ENCODE data around the gene TM9SF3.

TM9SF3 gene

GRCh38 chr10:96517284-96517683, 69.5 kb downstream of the TM9SF3 start:
- no peak overlapping the region for H3K4me3 ChIP-seq (ENCODE audit: low read length)
- no peak for DNase-seq (ENCODE audit: low read depth, low spot score)

GRCh38 chr10:96516337-96516736, 70.5 kb downstream of the TM9SF3 start:
- H3K4me3 ChIP-seq (ENCODE audit: low read length): no peak overlapping the region
- DNase-seq (ENCODE audit: low read depth, low spot score): no peak

DNA sequence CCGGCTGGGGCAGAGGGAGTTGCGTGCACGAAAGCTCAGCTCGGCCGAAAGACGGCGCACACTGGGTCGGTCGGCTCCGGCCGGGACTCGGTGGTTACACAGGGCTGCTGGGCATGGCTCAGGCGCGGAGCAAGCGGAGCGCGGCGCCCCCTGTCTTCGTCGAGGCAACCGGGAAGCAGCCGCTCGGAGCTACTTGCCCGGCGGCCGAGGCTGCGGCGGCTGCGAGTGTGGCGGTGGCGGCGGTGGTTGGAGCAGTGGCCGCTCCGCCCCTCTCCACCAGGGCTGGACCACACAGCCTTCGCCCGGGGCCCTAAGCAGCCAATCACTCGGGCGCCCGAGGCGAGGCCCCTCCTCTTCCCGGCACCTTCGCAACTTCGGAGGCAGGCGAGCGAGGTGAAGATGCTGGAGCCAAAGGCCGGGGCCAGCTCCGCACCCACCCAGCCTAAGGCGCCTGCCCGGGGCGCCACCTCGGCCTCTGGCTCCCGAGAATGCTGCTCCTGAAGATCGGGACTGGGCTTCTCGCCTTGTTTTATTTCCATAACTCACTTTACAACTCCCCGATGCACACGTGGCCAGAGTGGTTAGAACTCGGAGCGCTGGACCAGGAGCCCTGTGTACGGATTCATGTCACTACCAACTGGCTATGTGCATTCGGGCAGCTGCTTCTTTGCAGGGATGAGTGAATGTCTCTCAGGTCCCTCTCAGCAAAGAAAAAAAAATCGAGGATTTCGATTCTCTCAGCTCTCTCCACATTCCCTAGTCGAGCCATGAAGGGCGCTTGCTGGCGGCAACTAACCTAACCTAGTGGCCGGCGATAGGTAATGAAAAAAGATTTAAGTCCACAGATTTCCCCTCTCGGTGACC, 72.9 kb downstream of the TM9SF3 start, which contains the start of gene TLL2:
TLL2 (minus strand) TSS at position 229 of the 864 bp plus-strand sequence. CDS start 241 bp downstream, outside the sequence.
- peak within 1 kb of the TSS; percentile 52 for H3K4me3 ChIP-seq (ENCODE audit: low read length)
- peak; percentile 46 for DNase-seq (ENCODE audit: low read depth, low spot score)

GRCh38 chr10:96513305-96513697, 73.5 kb downstream of the TM9SF3 start:
- H3K4me3 ChIP-seq (ENCODE audit: low read length): peak overlapping the region; percentile 52
- peak; percentile 57 for DNase-seq (ENCODE audit: low read depth, low spot score)

GRCh38 chr10:96512524-96513304, 74.1 kb downstream of the TM9SF3 start:
- no peak for DNase-seq (ENCODE audit: low read depth, low spot score)
- H3K4me3 ChIP-seq (ENCODE audit: low read length): peak overlapping the region; percentile 52

DNA sequence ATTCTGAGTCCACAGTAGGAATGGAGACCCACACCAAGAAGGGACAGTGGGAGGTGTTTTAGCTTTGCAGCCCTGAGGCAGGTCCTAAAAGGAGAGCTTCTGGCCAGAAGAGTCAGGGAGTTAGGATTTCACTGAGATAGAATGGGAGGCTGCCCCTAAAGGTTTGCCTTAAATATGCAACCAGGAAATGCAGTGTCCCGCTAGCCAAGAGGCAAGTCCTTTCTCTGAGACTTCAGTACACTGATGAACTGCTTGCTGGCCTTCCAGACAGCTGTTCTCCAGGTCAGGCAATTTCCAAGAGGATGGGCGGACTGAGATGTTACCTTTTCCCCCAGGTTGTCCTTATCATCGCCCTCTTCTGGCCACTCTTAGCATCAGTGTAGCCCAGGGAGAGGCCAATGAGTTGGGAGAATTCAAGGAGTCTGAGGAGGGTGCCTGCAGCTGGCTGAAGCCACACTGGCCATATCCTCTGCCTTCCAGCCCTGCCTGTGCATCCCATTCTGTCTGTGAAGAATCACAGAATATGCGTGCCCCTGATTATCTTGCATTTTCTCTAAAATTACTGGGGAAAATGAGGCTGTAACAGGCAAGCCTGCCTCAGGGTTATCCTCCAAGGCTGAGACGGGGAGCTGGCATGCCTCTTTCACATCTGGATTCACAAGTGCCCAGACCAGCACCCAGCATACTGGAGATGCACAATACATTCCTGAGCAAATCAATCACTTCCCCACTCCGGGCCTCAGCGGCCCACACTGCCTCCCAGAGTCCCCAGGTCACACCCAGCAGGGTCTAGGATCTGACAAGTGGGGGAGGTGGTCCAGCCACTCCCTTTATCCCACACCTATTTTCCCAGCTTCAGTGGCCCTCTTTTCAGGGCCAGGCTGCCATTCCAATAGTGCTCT, 75.5 kb downstream of the TM9SF3 start:
- no peak overlapping the region for H3K4me3 ChIP-seq (ENCODE audit: low read length)
- no peak for DNase-seq (ENCODE audit: low read depth, low spot score)

DNA sequence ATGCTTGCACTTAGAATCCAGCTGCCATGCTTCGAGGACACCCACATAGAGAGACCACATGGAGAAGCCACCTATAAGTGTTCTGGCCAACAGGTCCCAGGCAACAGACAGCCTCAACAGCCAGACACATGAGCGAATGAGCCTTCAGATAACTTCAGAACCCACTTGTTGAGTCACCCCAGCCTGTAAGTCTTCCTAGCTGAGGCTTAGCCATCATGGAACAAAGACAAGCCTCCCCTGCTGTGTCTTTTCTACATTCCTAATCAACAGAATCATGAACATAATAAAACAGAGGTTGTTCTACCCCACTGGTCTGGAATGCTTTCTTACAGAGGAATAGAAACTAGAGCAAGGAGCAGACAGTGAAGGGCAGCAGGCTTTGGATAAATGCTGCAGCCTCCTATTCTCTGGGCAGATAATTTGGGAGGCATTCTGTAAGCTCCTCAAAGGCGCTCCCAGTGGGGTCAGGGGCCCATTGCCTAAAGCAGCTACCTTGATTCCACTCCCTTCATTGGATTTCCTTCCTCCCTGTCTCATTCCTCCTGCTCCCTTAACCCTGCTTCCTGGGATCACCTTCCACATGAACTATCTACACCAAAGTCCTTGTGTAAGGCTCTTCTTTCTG, 77.7 kb downstream of the TM9SF3 start:
- no peak for DNase-seq (ENCODE audit: low read depth, low spot score)
- no peak overlapping the region for H3K4me3 ChIP-seq (ENCODE audit: low read length)

GRCh38 chr10:96507044-96507443, 79.8 kb downstream of the TM9SF3 start:
- H3K4me3 ChIP-seq (ENCODE audit: low read length): no peak overlapping the region
- no peak for DNase-seq (ENCODE audit: low read depth, low spot score)

DNA sequence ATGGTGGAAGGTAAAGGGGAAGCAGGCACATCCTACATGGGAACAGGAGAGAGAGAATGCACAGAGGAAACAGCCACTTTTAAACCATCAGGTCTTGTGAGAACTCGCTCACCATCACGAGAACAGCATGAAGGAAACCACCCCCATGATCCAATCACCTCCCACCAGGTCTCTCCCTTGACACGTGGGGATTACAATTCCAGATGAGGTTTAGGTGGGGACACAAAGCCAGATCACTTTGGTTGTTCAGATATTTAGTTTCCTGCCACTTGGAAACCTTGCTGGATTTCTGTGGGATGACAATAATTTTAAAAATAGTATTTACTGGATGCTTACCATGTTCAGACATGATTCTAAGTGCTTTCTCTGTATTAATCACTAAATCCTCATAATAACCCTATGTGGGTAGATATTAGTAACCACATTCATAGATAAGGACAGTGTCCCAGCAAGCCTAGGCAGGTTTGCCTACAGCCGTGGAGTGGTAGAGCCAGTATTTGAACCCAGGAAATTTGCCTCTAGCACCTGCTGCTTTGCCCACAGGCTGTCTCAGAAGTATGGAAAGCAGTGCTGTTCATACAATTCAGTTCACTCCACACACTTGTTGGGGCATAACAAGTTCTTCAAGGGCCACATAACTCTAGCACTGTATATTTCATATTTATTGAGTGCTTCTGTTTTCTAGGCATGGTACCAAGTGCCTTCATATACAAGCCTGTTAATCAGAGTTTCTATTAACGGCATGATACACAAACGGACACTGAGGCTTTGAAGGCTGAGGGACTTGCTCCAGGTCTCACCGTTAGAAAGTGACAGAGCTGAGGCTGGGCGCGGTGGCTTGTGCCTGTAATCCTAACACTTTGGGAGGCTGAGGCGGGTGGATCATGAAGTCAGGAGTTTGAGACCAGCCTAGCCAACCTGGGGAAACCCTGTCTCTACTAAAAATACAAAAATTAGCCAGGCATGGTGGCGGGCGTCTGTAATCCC, 81.4 kb downstream of the TM9SF3 start:
- DNase-seq (ENCODE audit: low read depth, low spot score): no peak
- no peak overlapping the region for H3K4me3 ChIP-seq (ENCODE audit: low read length)

- H3K4me3 ChIP-seq (ENCODE audit: low read length): no peak overlapping the region
- no peak for DNase-seq (ENCODE audit: low read depth, low spot score)
Observed at GRCh38 chr10:96502561-96503282, 84.1 kb downstream of the TM9SF3 start.

DNA sequence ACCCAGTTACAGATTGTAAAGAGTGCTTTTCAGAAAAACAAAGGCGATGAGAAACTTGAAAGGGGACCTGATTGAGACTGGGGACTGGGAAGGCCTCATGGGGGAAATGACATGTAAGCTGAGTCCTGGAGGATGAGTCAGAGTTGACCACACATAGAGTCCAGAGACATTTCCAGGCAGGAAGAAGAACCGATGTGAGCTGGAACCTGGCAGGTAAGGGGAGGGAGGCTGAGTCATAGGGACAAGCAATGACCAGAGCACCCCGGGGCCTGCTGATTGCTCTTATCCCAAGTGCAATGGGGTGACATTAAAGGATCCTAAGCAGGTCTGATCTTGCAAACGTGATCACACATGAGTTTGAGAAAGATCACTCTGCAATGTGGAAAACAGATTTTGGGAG, 84.8 kb downstream of the TM9SF3 start:
- H3K4me3 ChIP-seq (ENCODE audit: low read length): no peak overlapping the region
- DNase-seq (ENCODE audit: low read depth, low spot score): no peak

GRCh38 chr10:96500519-96500918, 86.3 kb downstream of the TM9SF3 start:
- no peak for DNase-seq (ENCODE audit: low read depth, low spot score)
- no peak overlapping the region for H3K4me3 ChIP-seq (ENCODE audit: low read length)

DNA sequence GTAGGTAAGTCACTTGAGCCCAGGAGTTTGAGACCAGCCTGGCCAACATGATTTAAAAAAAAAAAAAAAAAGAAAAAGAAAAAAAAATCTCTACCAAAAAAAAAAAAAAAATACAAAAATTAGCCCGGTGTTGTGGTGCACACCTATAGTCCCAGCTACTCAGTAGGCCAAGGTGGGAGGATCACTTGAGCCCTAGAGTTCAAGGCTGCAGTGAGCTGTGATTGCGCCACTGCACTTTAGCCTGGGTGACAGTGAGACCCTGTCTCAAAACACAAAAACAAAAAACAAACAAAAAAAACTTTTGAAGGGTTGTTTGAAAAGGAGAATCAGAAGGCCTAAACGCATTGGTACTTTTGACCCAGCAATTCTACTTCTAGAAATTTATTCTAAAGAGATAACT, 86.8 kb downstream of the TM9SF3 start:
- DNase-seq (ENCODE audit: low read depth, low spot score): no peak
- no peak overlapping the region for H3K4me3 ChIP-seq (ENCODE audit: low read length)

DNA sequence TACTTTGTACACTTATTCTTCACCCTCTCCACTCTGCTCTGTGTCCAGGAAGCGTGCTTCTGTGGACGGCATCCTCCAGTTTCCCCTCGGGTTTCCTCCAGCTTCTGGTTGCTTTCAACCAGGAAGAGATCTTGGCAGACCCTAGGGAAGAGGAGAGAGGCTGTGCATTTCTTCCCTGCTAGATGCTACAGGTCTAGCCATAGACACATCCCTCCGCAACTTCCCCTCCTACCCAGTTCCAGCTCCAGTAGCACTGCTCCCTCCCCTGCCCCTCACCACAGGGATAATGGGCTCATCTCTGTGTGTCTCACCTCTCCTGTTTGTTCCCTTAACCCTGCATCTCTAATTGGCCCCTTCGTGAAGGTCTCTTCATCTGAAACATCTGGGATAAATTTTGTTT, 89.4 kb downstream of the TM9SF3 start:
- DNase-seq (ENCODE audit: low read depth, low spot score): no peak
- H3K4me3 ChIP-seq (ENCODE audit: low read length): no peak overlapping the region

- no peak overlapping the region for H3K4me3 ChIP-seq (ENCODE audit: low read length)
- DNase-seq (ENCODE audit: low read depth, low spot score): no peak
Observed at GRCh38 chr10:96496281-96496925, 90.4 kb downstream of the TM9SF3 start.

- DNase-seq (ENCODE audit: low read depth, low spot score): no peak
Observed at GRCh38 chr10:96495544-96495943, 91.3 kb downstream of the TM9SF3 start.

DNA sequence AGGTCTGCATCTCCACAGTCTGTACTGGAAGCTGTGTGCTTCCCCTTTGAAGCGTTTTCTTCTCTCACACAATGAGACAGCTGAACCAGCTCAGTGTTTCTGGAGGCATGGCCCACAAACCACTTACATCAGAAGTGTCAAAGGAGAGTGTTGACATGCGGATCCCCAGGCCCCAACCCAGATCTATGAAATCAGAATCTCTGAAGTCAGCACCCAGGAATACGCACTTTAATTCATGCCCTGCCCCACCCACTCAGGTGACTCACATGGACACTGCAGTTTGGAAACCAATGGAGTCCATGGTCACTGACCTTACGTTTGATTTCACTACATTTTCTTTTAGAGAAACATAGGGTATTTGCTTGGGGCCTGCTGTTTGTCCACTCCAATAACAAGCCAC, 92.1 kb downstream of the TM9SF3 start:
- no peak for DNase-seq (ENCODE audit: low read depth, low spot score)
- H3K4me3 ChIP-seq (ENCODE audit: low read length): no peak overlapping the region

More at GRCh38 chr10:96495544-96495943, 91.3 kb downstream of the TM9SF3 start:
- no peak overlapping the region for H3K4me3 ChIP-seq (ENCODE audit: low read length)

Data from Jurkat, Clone E6-1 (cell line).